ENCODE measurements around the gene UVSSA.

Gene UVSSA

DNA sequence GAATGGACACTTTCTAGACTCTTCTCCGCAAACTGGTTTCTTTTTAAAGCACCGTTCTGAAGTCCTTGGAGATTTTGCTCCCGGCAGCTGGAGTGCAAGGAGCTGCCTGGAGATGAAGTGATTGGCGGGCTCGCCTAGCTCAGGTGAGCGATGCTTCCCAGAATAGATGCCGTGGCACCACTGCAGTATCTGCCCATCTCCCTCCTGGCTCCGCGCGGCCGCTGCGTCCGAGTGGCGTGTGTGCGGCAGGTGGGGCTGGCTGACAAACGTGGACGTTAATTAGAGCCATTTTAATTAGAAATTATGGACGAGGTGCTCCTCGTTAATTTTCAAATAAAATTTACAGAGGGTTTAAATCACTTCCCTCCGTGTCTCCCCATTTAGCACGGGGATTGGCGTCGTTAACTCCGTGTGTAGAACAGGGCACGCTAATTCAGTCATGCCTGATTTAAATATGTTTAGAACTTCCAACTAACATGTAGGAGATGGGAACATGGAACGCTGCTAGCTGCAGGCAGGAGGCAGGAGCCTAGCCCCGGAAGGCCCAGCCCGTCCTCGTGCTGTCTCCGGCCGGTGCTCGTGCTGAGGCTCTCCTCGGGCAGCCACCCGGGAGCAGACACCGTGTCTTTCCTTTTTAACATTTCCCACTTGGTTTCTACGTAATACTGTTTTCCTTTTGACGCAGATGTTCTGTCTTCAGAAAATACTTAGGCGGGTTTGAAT lies 11.6 kb downstream of the UVSSA start:
- Histone ChIP-seq H3K9me3 (ENCODE audit: control insufficient read depth in 1 of 2, low read length in 2 of 2) (no peaks in the 10 kb centered on the region), H3K4me1 (ENCODE audit: control insufficient read depth in 1 of 2, insufficient read depth in 2 of 2, low read length in 2 of 2) (no peaks in the 10 kb centered on the region), H3K36me3 (ENCODE audit: control insufficient read depth in 1 of 2, insufficient read depth in 2 of 2, low read length in 2 of 2) (peaks cover 0 to 52% of the 10 kb centered on the region in 2 donors), H3K27me3 (ENCODE audit: control insufficient read depth in 1 of 2, insufficient read depth in 2 of 2, low read length in 2 of 2) (no peaks in the 10 kb centered on the region), H3K4me3 (ENCODE audit: low read depth in 1 of 2, low read length in 2 of 2) (no peak overlapping the region), H3K27ac (ENCODE audit: low read depth, low read length) (no peak overlapping the region), H3K9ac (ENCODE audit: low read depth in 1 of 2, low read length in 2 of 2) (no peak overlapping the region)

DNA sequence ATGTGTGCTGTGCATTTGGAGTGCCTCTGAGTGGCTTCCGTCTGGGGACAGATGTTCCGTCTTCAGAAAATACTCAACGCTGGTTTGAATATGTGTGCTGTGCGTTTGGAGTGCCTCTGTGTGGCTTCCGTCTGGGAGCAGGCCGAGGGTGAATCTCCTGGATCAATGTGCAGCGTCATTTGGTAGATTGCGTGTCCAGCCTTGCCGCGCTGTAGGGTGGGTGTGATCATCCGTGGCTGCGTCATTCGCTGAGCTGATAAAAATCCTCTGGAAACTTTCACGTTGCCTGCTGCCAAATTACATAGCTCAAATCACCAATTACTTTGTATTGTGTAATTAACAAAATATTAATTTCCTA lies 12.1 kb downstream of the UVSSA start:
- H3K4me3 ChIP-seq (ENCODE audit: low read depth in 1 of 2, low read length in 2 of 2): no peak overlapping the region
- peaks cover 0 to 52% of the 10 kb centered on the region in 2 donors for H3K36me3 ChIP-seq (ENCODE audit: control insufficient read depth in 1 of 2, insufficient read depth in 2 of 2, low read length in 2 of 2)
- H3K4me1 ChIP-seq (ENCODE audit: control insufficient read depth in 1 of 2, insufficient read depth in 2 of 2, low read length in 2 of 2): no peaks in the 10 kb centered on the region
- no peaks in the 10 kb centered on the region for H3K9me3 ChIP-seq (ENCODE audit: control insufficient read depth in 1 of 2, low read length in 2 of 2)
- H3K27me3 ChIP-seq (ENCODE audit: control insufficient read depth in 1 of 2, insufficient read depth in 2 of 2, low read length in 2 of 2): no peaks in the 10 kb centered on the region
- H3K9ac ChIP-seq (ENCODE audit: low read depth in 1 of 2, low read length in 2 of 2): no peak overlapping the region
- H3K27ac ChIP-seq (ENCODE audit: low read depth, low read length): no peak overlapping the region

DNA sequence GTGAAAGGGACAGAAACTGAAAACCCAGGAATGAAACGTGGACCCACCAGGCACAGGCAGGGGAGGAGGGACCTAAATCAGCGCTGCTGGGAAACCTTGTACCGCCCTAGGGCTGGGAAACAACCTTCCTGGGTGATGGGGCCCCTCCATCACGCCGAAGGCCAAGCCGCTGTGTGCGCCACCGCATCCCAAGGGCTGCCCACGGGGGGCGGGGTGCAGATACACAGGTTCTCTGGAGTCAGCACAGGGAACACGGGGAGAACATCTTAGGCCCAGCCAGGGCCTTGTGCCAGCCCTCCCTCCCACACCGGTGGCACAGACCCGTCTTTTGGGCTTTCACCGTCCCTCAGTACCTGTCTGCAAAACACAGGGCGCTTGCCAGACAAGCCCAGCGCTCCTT lies 13.0 kb downstream of the UVSSA start:
- peaks cover 0 to 49% of the 10 kb centered on the region in 2 donors for H3K36me3 ChIP-seq (ENCODE audit: control insufficient read depth in 1 of 2, insufficient read depth in 2 of 2, low read length in 2 of 2)
- no peaks in the 10 kb centered on the region for H3K9me3 ChIP-seq (ENCODE audit: control insufficient read depth in 1 of 2, low read length in 2 of 2)
- no peak overlapping the region for H3K4me3 ChIP-seq (ENCODE audit: low read depth in 1 of 2, low read length in 2 of 2)
- no peaks in the 10 kb centered on the region for H3K27me3 ChIP-seq (ENCODE audit: control insufficient read depth in 1 of 2, insufficient read depth in 2 of 2, low read length in 2 of 2)
- no peaks in the 10 kb centered on the region for H3K4me1 ChIP-seq (ENCODE audit: control insufficient read depth in 1 of 2, insufficient read depth in 2 of 2, low read length in 2 of 2)
- H3K27ac ChIP-seq (ENCODE audit: low read depth, low read length): no peak overlapping the region
- H3K9ac ChIP-seq (ENCODE audit: low read depth in 1 of 2, low read length in 2 of 2): no peak overlapping the region

DNA sequence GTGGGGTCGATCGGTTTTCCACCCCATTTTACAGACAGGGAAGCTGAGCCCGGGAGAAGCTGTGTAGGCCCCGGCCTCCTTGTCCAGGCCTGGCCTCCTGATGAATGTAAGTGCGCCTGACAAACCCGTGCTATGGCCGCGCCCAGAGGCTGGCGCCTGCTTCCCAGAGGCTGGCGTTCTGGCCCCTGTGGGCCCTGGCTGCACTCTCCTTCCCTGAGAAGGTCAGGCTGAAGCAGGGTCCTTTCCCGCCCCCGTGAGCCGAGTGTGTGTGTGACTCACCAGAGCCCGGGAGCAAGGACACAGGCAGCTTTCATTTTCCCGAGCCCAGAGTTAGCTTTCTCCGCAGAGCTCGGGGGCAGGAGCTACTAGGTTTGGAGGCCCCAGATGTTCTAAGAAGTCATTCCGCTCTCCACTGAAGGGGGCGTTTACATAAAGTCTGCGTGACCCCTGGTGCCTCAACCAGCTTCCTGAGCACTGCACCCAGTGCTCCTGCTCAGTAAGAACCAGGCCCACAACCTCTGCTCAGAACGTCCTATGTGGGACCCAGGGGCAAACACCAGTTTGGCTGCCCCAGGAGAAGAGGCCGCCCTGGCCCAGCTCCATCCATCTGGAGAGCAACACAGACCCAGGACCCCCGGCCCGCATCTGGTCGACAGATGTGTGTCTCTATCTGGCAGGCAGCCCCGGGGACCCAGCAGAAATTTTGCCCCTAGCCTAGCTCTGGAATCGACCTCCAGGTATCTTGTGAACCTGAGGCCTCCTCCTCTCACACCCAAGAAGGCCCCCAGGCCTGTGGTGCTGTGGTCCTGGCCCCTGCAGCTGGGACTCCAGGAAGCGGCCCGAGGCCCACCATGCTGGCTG lies 13.6 kb downstream of the UVSSA start:
- no peak overlapping the region for H3K9ac ChIP-seq (ENCODE audit: low read depth in 1 of 2, low read length in 2 of 2)
- no peaks in the 10 kb centered on the region for H3K9me3 ChIP-seq (ENCODE audit: control insufficient read depth in 1 of 2, low read length in 2 of 2)
- H3K4me1 ChIP-seq (ENCODE audit: control insufficient read depth in 1 of 2, insufficient read depth in 2 of 2, low read length in 2 of 2): no peaks in the 10 kb centered on the region
- no peak overlapping the region for H3K4me3 ChIP-seq (ENCODE audit: low read depth in 1 of 2, low read length in 2 of 2)
- H3K27ac ChIP-seq (ENCODE audit: low read depth, low read length): no peak overlapping the region
- H3K27me3 ChIP-seq (ENCODE audit: control insufficient read depth in 1 of 2, insufficient read depth in 2 of 2, low read length in 2 of 2): no peaks in the 10 kb centered on the region
- peaks cover 0 to 43% of the 10 kb centered on the region in 2 donors for H3K36me3 ChIP-seq (ENCODE audit: control insufficient read depth in 1 of 2, insufficient read depth in 2 of 2, low read length in 2 of 2)

DNA sequence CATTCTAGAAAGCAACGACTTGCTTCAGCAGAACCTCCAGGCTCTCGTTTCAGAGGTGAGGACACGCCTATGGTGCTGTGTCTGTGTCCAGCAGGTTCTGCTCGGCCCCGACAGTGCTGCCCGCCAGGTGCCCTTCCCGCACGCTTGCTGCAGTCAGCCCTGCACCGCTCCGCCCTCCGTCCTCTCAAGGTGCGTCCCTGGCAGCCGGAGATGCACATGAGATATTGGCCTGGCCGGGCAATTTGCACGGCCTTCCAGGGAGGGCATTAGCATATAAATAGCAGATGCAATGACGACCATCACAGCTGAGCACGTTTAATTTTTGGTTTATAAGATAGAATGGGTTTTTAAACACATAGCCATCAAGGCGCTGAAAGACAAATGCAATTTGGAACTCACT lies 14.4 kb downstream of the UVSSA start:
- Histone ChIP-seq H3K4me1 (ENCODE audit: control insufficient read depth in 1 of 2, insufficient read depth in 2 of 2, low read length in 2 of 2) (no peaks in the 10 kb centered on the region), H3K36me3 (ENCODE audit: control insufficient read depth in 1 of 2, insufficient read depth in 2 of 2, low read length in 2 of 2) (peaks cover 0 to 44% of the 10 kb centered on the region in 2 donors), H3K27me3 (ENCODE audit: control insufficient read depth in 1 of 2, insufficient read depth in 2 of 2, low read length in 2 of 2) (no peaks in the 10 kb centered on the region), H3K27ac (ENCODE audit: low read depth, low read length) (no peak overlapping the region), H3K4me3 (ENCODE audit: low read depth in 1 of 2, low read length in 2 of 2) (no peak overlapping the region), H3K9ac (ENCODE audit: low read depth in 1 of 2, low read length in 2 of 2) (no peak overlapping the region), H3K9me3 (ENCODE audit: control insufficient read depth in 1 of 2, low read length in 2 of 2) (no peaks in the 10 kb centered on the region)

DNA sequence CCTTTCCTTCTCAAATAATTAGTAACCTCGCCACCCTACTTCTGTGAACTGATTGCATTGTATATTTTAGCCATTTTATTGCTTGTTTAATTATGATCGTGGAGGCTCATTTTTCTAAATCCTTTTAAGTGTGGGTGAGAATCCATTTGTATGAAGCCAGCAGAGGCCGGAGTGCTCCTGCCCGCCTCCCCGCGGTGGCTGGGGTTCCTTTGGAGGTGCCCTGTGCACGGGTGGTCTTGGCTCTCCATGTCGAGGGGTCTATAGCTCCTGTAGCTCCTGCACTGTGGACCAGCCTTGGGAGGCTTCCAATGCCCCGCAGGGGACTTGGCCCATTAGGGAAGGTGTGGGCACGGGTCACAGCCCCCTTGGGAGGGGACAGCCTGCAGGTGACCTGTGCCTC lies 15.0 kb downstream of the UVSSA start:
- Histone ChIP-seq H3K36me3 (ENCODE audit: control insufficient read depth in 1 of 2, insufficient read depth in 2 of 2, low read length in 2 of 2) (peaks cover 0 to 44% of the 10 kb centered on the region in 2 donors), H3K27ac (ENCODE audit: low read depth, low read length) (no peak overlapping the region), H3K27me3 (ENCODE audit: control insufficient read depth in 1 of 2, insufficient read depth in 2 of 2, low read length in 2 of 2) (no peaks in the 10 kb centered on the region), H3K4me1 (ENCODE audit: control insufficient read depth in 1 of 2, insufficient read depth in 2 of 2, low read length in 2 of 2) (no peaks in the 10 kb centered on the region), H3K4me3 (ENCODE audit: low read depth in 1 of 2, low read length in 2 of 2) (no peak overlapping the region), H3K9me3 (ENCODE audit: control insufficient read depth in 1 of 2, low read length in 2 of 2) (no peaks in the 10 kb centered on the region), H3K9ac (ENCODE audit: low read depth in 1 of 2, low read length in 2 of 2) (no peak overlapping the region)

DNA sequence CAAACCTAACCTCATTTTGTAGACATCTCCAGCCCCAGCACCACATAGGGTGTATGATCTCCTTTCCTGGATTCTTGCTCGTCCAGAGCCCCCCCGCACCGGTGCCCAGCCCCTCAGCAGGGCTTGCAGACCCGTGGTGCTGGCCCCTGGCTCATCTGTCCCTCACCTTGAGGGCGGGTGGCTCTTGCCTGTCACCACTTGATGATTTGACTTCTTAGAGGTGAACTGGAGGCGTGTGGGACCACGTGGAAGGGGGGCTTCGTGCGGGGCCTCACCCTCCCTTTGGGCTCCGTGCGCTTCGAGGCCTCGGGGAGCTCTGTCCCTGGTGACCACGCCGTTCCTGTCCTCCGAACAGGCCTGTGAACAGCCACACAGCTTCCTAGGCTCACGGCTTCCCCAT lies 15.5 kb downstream of the UVSSA start:
- H3K4me1 ChIP-seq (ENCODE audit: control insufficient read depth in 1 of 2, insufficient read depth in 2 of 2, low read length in 2 of 2): no peaks in the 10 kb centered on the region
- no peaks in the 10 kb centered on the region for H3K9me3 ChIP-seq (ENCODE audit: control insufficient read depth in 1 of 2, low read length in 2 of 2)
- H3K4me3 ChIP-seq (ENCODE audit: low read depth in 1 of 2, low read length in 2 of 2): no peak overlapping the region
- H3K27ac ChIP-seq (ENCODE audit: low read depth, low read length): no peak overlapping the region
- no peak overlapping the region for H3K9ac ChIP-seq (ENCODE audit: low read depth in 1 of 2, low read length in 2 of 2)
- no peaks in the 10 kb centered on the region for H3K27me3 ChIP-seq (ENCODE audit: control insufficient read depth in 1 of 2, insufficient read depth in 2 of 2, low read length in 2 of 2)
- H3K36me3 ChIP-seq (ENCODE audit: control insufficient read depth in 1 of 2, insufficient read depth in 2 of 2, low read length in 2 of 2): peaks cover 0 to 43% of the 10 kb centered on the region in 2 donors

DNA sequence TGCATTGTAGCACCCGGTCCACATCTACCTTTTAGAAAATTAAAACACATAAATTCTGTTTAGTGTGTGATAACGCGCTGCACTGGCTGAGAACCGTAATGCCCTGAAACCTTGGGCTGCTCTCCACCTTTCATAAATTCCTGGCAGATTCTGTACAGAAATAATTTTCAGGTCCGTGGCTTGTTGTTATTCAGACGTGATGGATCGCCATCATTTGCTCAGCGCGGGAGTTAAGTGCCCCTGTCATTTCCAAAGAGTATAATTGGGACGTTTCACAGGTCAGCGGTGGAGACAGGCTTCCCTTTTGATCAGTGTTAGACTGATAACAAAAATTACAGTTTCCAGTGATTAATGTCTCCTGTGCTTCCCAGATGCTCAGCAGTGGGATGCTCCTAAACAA lies 16.5 kb downstream of the UVSSA start:
- Histone ChIP-seq H3K4me3 (ENCODE audit: low read depth in 1 of 2, low read length in 2 of 2) (no peak overlapping the region), H3K27ac (ENCODE audit: low read depth, low read length) (no peak overlapping the region), H3K27me3 (ENCODE audit: control insufficient read depth in 1 of 2, insufficient read depth in 2 of 2, low read length in 2 of 2) (no peaks in the 10 kb centered on the region), H3K4me1 (ENCODE audit: control insufficient read depth in 1 of 2, insufficient read depth in 2 of 2, low read length in 2 of 2) (no peaks in the 10 kb centered on the region), H3K9ac (ENCODE audit: low read depth in 1 of 2, low read length in 2 of 2) (no peak overlapping the region), H3K36me3 (ENCODE audit: control insufficient read depth in 1 of 2, insufficient read depth in 2 of 2, low read length in 2 of 2) (peaks cover 0 to 40% of the 10 kb centered on the region in 2 donors), H3K9me3 (ENCODE audit: control insufficient read depth in 1 of 2, low read length in 2 of 2) (no peaks in the 10 kb centered on the region)

DNA sequence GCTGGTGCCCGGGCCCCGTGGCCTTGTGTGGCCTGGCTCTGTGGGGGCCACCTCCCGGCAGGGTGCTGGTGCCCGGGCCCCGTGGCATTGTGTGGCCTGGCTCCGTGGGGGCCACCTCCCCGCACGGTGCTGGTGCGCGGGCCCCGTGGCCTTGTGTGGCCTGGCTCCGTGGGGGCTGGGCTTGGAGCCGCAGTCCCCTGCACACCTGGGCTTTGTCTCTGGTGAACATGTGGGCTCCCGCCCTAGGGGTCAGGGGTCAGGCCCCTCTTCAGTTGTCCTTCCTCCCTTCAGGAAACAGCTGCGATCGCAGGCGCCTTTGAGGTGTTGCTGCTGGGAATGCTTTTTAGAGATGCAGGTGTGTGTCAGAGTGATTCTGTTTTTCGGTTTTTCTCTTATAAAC lies 17.2 kb downstream of the UVSSA start:
- H3K27me3 ChIP-seq (ENCODE audit: control insufficient read depth in 1 of 2, insufficient read depth in 2 of 2, low read length in 2 of 2): no peaks in the 10 kb centered on the region
- H3K36me3 ChIP-seq (ENCODE audit: control insufficient read depth in 1 of 2, insufficient read depth in 2 of 2, low read length in 2 of 2): peaks cover 0 to 39% of the 10 kb centered on the region in 2 donors
- H3K27ac ChIP-seq (ENCODE audit: low read depth, low read length): no peak overlapping the region
- H3K9me3 ChIP-seq (ENCODE audit: control insufficient read depth in 1 of 2, low read length in 2 of 2): no peaks in the 10 kb centered on the region
- no peak overlapping the region for H3K4me3 ChIP-seq (ENCODE audit: low read depth in 1 of 2, low read length in 2 of 2)
- no peaks in the 10 kb centered on the region for H3K4me1 ChIP-seq (ENCODE audit: control insufficient read depth in 1 of 2, insufficient read depth in 2 of 2, low read length in 2 of 2)
- H3K9ac ChIP-seq (ENCODE audit: low read depth in 1 of 2, low read length in 2 of 2): no peak overlapping the region

DNA sequence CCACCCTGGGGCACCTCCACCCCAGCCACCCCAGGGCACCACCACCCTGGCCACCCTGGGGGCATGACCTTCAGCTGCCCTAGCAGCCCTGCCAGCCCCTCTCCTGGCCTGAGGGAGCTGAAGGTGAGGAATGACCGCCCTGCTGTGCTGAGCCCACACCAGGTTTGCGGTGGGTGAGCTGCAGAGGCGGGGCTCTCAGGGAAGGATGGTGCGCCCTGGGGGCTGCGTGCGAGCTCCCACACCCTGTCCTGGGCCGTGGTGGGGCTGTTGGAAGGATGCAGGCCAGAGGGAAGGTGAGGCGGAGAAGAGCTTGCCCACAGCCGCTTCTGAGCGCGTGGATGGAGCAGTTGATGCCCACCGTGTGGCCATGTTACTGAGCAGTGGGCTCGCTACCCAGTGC lies 17.7 kb downstream of the UVSSA start:
- Histone ChIP-seq H3K9me3 (ENCODE audit: control insufficient read depth in 1 of 2, low read length in 2 of 2) (no peaks in the 10 kb centered on the region), H3K27me3 (ENCODE audit: control insufficient read depth in 1 of 2, insufficient read depth in 2 of 2, low read length in 2 of 2) (no peaks in the 10 kb centered on the region), H3K4me3 (ENCODE audit: low read depth in 1 of 2, low read length in 2 of 2) (no peak overlapping the region), H3K36me3 (ENCODE audit: control insufficient read depth in 1 of 2, insufficient read depth in 2 of 2, low read length in 2 of 2) (peaks cover 0 to 34% of the 10 kb centered on the region in 2 donors), H3K4me1 (ENCODE audit: control insufficient read depth in 1 of 2, insufficient read depth in 2 of 2, low read length in 2 of 2) (no peaks in the 10 kb centered on the region), H3K27ac (ENCODE audit: low read depth, low read length) (no peak overlapping the region), H3K9ac (ENCODE audit: low read depth in 1 of 2, low read length in 2 of 2) (no peak overlapping the region)

Measured in duodenal mucosa (tissue), 2 donors.